Ishikawa (cell line): ENCODE data around the gene NFX1.

Source experiments
- EP300 ChIP-seq: IDR thresholded peaks from 2 replicates; pipeline ENCODE4 v1.6.1; 2012; ENCODE audit warnings: borderline replicate concordance
- YY1 ChIP-seq: IDR thresholded peaks from 2 replicates; pipeline ENCODE4 v1.6.1; 2012; ENCODE audit warnings: low read depth

DNA sequence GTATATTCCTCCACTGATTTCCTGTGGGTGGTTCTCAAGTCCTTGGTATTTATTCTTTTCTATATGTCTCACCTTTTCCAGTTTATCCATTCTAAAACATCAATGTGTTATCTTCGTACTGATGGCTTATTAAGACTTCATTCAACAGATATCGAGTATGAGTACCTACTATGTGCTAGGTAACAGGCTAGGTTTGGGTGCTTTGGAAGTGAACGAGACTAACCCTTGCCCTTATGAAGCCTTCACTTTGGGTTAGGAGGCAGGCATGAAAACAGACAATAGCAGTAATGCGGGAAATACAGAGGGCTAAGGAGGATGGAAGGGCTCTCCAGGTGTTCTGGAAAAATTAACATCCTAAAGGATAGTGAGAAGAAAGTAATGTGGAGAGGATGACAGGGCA is 58.7 kb downstream of the NFX1 start:
- no peak for TF ChIP-seq EP300
- TF ChIP-seq YY1, result no peak
